Left colon (tissue), 2 donors: Measurements from ENCODE around the gene NEMP2. TPM values are rescaled to one million over a fixed set of nuclear protein-coding genes. Genes with fewer than 3 reads are reported as not detected.
A peak's percentile ranks its signal among the peaks of the same experiment; 100 is the strongest.

Experiments used
- ATAC-seq: fragments of 200-7000 bp; cut with Tn5 transposase; one replicate; pipeline ENCODE4 v1.9.1; 2020; ENCODE audit warnings: mild to moderate bottlenecking, moderate library complexity
- DNase-seq, 2 donors: peaks; one replicate each; pipeline ENCODE4 v3.0.0-alpha.2; 2020
- intact Hi-C, 2 donors: fragments of 100-400 bp; cut with DNase I in 1 of 2; cut with micrococcal nuclease in 1 of 2; formaldehyde crosslinking; loops; one replicate each; pipeline versions ENCODE4 v1.11.2 to v1.14.0; 2022; cut with DNase I, micrococcal nuclease
- long read RNA-seq: library from polyadenylated mRNA; unstranded; transcript quantifications from one replicate; pipeline ENCODE4 v2.0.0, GENCODE V29; 2021
- total RNA-seq, 2 donors: library from RNA; stranded (reverse); fragmentation: NEBNext Ultra II Directional; extraction: Animal tissue kit (Norgen Biotek cat#: 25700); gene quantifications; one replicate each; pipeline ENCODE4 v1.2.1, GENCODE V29; 2021
- donor health status: DM: no; HTN: no; CAD: no.
- donor health status: DM: yes; HTN: yes; CAD: no.

Gene NEMP2, protein sequence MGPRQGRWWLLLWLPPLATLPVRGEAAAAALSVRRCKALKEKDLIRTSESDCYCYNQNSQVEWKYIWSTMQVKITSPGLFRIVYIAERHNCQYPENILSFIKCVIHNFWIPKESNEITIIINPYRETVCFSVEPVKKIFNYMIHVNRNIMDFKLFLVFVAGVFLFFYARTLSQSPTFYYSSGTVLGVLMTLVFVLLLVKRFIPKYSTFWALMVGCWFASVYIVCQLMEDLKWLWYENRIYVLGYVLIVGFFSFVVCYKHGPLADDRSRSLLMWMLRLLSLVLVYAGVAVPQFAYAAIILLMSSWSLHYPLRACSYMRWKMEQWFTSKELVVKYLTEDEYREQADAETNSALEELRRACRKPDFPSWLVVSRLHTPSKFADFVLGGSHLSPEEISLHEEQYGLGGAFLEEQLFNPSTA
- 1 to 10 TPM; 2.6 to 3.1 TPM for total RNA-seq
- long read RNA-seq, partial matches to known transcripts, result 0 of 1 reads
- long read RNA-seq, other reads (novel, unspliced or antisense), result 1 of 1 reads

- intact Hi-C loops, result no loop called here
Observed at GRCh38 chr2:190534310-190535120, at the start of gene NEMP2. Gene NEMP2 (minus strand): TSS chr2:190534722. CDS start chr2:190534655, 67 bp downstream.

DNA sequence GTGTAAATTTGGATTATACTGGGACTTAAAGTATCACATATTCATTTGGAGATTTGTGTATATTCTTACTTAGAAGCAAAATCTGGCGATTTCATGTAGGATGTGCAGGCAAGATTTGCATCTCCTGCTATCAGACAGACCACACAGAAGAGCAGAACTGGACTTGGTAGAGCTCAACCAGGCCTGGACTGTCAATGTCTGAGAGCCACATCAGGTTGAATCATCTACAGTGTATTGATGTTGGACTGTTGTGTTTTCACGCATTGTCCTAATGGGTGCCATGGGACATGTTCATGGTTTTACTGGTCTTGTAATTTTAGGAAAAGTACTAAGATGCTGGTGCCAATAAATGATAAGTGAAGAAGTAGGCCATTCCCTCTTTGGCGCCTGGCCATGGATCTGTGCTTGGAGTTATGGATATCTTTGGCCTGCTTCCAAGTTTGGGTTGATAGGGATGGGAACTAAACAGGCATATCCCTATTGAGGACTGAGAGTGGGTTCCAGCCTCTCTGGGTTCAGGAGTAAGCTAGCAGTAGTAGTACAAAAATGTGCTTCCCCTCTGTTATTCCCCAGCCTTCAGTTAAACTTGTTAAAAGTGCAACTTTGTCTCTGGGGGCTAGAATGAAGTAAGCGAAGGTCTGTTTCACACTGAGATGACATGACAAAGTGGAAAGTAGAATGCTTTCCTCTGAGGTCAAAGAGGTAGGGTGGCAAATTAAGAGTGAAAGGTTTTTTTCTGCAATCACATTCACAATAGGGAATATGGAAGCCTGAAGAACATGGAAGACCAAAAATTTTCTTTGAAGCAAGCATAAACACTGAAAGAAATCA lies 49.2 kb upstream of the NEMP2 start:
- intact Hi-C loops, result no loop called here

More at GRCh38 chr2:190534310-190535120, at the start of gene NEMP2:
- ATAC-seq (peak; percentile 96), DNase-seq (peak; percentile 76 to 90)

GRCh38 chr2:190582736-190583506 lies 48.4 kb upstream of the NEMP2 start:
- DNase-seq (no peak), ATAC-seq (no peak)
- intact Hi-C loops, result no loop called here

More for the DNA sequence above, 49.2 kb upstream of the NEMP2 start:
- ATAC-seq (no peak), DNase-seq (peak in 1 of 2 donors; percentile 38)

DNA sequence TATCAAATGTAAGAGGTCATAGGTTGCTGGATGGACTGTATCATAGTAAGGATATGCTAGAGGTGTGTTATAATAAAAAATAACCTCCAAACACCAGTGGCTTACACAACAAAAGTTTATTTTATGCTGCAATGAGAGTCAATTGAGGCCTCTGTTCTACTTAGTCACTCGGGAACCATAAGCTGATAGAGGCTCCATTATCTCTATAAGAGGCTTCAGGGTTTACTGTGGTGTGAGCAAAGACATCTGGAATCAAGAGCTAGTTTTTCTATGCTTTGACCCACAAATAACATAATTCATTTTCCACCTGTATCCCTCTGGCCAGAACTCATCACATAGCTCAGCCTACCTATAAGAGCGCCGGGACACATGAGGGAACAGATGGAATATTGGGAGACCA lies 47.5 kb upstream of the NEMP2 start:
- DNase-seq (no peak), ATAC-seq (no peak)
- intact Hi-C loops, result no loop called here

DNA sequence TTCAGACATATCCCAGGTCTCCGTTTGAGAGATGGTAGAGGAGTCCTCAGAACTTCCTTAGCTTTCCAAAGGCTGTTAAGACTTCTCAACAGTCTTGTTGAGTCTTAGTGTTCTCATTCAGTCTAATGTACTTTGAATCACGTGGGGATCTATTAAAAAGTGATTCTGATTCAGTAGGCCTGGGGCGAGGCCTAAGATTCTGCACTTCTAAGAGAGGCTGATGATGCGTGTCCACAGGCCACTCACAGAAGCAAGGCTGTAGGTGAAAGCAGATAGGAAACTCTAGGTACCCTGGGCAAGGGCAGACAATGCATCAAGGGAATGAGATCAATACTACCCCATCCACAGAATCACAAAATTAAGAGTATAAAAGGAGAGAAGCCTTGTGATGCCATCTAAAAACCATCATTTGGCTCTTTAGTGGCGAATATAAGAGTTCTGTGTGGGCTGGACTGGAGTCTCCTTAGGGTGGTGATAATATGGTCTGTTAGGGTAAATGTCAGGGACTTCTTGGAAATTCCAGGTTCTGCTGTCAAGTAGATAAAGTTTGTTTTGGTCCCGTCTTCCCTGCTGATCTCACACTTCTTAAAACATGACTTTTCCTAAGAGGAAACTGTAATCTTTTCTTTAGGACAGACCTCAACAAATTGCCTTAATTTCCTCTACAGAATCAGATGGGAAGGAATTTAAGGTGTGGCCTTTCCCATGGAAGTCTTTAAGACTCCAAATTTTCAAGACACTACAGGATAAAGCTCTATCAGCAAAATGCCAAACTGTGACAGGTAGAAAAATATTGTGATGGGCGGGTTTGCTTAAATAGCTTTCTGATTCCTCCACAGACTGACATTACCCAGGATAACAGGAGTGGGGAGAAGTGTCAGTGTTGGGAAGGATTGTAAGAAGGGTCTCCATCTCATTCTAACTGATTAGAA lies 45.7 kb upstream of the NEMP2 start:
- intact Hi-C loops, result no loop called here
- DNase-seq (no peak), ATAC-seq (no peak)

DNA sequence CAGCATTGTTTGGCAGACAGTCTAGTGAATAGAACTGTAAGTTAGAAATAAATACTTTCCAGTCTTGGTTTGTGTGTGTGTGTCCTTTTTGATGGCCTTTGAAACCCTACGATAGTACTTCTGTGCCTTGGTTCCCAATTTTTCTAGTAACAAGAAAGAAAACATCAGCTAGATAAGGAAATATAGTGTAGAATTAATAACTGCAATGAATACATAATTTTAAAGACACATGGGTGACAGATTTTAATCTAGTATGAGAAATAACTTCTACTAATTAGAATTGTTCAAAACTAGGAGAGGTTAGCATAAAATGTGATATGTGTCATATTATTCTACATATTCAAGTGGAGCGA lies 44.5 kb upstream of the NEMP2 start:
- intact Hi-C loops, result no loop called here
- no peak for DNase-seq
- no peak for ATAC-seq

- intact Hi-C loops, result no loop called here
- peak; percentile 62 to 83 for DNase-seq
- peak; percentile 94 for ATAC-seq
Observed at GRCh38 chr2:190578158-190579057, 43.9 kb upstream of the NEMP2 start.

DNA sequence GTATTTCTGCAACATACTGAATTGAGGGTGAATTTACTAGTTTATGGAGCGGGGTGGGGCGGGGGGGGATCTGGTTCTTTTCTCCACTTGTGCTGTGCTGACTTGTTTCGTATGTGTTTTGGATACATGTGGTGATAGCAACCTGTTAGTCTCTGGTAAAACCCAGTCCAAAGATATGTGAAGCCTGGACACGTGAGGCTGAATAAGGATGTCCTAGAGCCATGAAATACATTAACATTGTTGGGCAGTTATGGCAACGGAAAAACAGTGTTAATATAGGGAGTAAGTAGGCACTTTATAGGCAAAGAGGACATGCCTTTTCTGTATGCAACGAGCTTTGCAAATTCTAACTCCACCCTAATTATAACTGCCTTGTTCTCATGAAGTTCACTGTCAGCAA lies 42.1 kb upstream of the NEMP2 start:
- ATAC-seq, result no peak
- no peak for DNase-seq
- intact Hi-C loops, result no loop called here

DNA sequence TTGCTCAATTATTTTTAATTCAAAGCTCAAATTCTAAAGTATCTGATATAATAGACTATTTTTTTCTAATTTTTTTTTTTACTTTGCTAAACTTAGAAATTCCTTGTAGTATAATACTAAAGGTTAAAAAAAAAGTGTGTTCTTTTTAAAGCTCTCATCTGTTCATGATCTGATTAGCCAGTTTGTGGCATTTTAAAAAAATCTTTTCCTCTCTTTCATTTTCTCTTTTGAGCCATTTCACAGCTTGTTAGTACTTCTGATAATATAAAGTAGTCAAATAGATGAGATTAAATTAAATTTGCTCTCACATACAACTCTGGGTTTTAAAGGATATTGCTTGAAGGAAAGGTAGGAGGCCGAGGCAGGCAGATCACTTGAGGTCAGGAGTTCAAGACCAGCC lies 40.7 kb upstream of the NEMP2 start:
- no peak for ATAC-seq
- no peak for DNase-seq
- intact Hi-C loops, result no loop called here

DNA sequence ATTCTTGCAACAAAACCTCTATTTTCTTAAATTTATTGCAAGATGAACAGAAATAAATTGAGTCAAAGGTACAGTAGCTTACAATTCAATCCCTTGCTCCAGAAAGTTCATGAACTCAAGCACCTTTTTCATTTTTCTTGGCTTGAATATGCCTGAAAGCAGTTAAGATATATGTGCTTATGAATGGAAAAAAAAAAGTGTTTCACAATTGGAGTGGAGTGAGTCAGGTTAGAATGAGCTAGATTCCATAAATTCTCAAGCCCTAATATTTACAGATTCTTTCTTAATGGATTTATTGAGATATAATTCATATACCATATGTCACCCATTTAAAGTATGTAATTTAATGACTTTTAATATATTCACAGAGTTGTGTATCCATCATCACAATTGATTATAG lies 39.6 kb upstream of the NEMP2 start:
- intact Hi-C loops, result no loop called here
- ATAC-seq (no peak), DNase-seq (no peak)

DNA sequence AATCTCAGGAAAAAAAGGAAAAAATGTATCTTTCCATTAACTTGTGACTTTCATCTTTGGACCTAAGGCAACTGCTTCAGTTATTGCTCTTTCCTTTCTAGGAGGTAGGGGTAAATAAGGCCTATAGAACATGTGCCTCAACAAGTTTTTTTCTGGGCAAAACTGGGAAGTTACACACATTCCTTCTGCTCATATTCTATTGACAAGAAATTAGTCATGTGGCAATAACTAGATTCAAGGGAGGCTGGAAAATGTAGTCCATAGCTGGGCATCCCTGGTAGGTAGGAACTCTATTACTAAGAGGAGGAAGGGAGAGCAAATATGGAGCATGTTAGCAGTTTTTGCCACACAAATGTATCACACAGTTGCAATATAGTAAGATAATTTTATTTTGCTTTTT lies 37.7 kb upstream of the NEMP2 start:
- DNase-seq, result no peak
- intact Hi-C loops, result no loop called here
- ATAC-seq, result no peak

- intact Hi-C loops, result no loop called here
- no peak for DNase-seq
- ATAC-seq, result no peak
Observed at GRCh38 chr2:190571686-190572085, 37.2 kb upstream of the NEMP2 start.

GRCh38 chr2:190570871-190571270 lies 36.3 kb upstream of the NEMP2 start:
- intact Hi-C loops, result no loop called here
- no peak for DNase-seq
- ATAC-seq, result no peak

- intact Hi-C loops, result no loop called here
- ATAC-seq (no peak), DNase-seq (no peak)
Observed at GRCh38 chr2:190569994-190570755, 35.7 kb upstream of the NEMP2 start.

DNA sequence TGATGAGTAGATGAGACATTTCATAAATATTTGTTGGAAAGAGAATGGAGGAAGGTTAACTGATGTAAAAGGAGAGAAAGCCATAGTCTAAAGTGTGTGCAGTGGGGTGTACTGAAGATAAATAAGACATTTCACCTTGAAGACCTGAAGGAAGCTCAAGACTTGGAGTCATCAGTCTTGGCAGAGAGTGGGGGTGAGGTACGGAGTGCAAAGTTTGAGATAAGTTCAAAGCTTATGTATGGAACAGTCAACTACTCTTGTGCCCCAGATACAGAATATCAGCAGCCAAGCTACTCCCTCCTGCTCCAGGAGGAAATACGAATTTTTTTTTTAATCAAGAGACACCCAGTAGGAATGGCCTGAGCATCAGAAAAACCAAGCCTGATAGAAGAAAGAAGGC lies 30.3 kb upstream of the NEMP2 start:
- ATAC-seq, result no peak
- DNase-seq, result no peak
- intact Hi-C loops, result no loop called here

DNA sequence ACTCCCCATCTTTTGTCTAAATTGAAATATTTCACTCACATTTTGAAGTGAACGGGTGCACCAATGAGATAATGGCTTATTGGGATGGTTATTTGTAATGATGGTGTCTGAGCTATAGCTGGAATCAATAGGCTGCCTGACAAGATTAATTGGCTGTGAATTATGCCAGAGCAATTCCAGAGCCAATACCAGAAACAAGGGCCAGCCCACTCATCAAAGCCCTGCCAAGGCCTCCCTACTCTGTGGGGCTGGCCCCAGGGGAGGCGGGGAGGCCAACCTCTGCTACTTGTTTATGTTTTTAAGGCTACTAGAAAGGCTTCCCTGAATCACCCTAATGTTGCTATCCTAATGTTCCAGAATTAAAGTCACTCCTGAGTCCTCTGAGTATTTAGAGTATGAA lies 29.1 kb upstream of the NEMP2 start:
- ATAC-seq, result no peak
- intact Hi-C loops, result no loop called here
- DNase-seq, result no peak
